ENCODE measurements around the gene TSPAN31.

DNA sequence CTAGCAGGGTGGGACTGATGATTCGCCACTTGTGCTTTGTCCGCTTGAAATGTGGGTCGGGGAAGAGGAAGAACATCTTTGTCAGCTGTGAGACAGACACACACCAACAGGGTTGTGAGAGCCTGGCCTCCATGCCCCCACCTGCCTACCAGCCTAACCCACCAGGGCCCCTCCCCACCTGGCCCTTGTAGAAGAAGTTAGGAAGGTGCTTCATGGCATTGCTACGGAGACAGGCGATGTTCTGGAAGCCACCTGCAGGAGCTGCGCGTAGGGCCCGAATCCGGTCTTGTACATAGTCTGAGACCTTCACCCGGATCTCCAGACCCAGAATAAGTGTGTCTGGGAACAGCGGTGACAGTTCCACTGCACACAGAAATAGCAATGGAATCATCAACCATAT is 24.8 kb downstream of the TSPAN31 start:
- TF ChIP-seq CTCF (IDR thresholded peaks at IDR 0.05 in 8 of 11, conservative IDR thresholded peaks at IDR 0.05 in 3 of 11) (no peak), POLR2A (IDR thresholded peaks at IDR 0.05) (no peak)

All from spleen (tissue), 7 donors.